Measurements from ENCODE around the gene CRYBG1.

CRYBG1 gene

GRCh38 chr6:106369739-106370138 lies 9.2 kb downstream of the CRYBG1 start:
- TF ChIP-seq EZH2phosphoT487 (IDR thresholded peaks at IDR 0.05; ENCODE audit: borderline replicate concordance), result no peak
- TF ChIP-seq, protein P1, sequence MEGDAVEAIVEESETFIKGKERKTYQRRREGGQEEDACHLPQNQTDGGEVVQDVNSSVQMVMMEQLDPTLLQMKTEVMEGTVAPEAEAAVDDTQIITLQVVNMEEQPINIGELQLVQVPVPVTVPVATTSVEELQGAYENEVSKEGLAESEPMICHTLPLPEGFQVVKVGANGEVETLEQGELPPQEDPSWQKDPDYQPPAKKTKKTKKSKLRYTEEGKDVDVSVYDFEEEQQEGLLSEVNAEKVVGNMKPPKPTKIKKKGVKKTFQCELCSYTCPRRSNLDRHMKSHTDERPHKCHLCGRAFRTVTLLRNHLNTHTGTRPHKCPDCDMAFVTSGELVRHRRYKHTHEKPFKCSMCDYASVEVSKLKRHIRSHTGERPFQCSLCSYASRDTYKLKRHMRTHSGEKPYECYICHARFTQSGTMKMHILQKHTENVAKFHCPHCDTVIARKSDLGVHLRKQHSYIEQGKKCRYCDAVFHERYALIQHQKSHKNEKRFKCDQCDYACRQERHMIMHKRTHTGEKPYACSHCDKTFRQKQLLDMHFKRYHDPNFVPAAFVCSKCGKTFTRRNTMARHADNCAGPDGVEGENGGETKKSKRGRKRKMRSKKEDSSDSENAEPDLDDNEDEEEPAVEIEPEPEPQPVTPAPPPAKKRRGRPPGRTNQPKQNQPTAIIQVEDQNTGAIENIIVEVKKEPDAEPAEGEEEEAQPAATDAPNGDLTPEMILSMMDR (conservative IDR thresholded peaks at IDR 0.05; ENCODE audit: low read length), result no peak
- Histone ChIP-seq H3K9me2 (replicated peaks; ENCODE audit: low read depth, low read length) (no peaks in the 10 kb centered on the region), H3K4me3 (ENCODE audit: low read length, poor library complexity, severe bottlenecking) (no peak overlapping the region)

DNA sequence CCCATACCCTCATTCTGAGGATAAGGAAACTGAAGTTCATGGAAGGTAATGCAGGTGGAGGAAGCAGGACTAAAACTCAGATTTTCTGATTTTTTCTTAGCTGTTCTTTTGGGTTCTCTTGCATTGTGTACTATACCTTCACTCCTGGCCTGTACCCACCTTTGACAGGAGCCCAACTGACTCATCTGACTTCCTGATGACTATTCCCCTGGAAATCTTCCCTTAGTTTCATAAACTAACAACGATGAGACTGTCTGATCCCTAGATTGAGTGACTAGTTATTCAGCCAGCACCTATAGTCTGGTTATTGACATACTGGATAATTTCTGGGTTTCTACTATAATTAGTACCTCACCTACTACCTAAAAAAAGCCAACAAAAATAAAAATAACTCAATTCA lies 10.1 kb downstream of the CRYBG1 start:
- Histone ChIP-seq H3F3A (ENCODE audit: low read depth) (no peaks in the 10 kb centered on the region), H3K4me2 (ENCODE audit: low read depth, low read length, poor library complexity, severe bottlenecking) (no peak overlapping the region), H3K4me3 (ENCODE audit: low read length, poor library complexity, severe bottlenecking) (no peak overlapping the region), H3K27me3 (ENCODE audit: insufficient read depth, low read length, poor library complexity, severe bottlenecking) (no peaks in the 10 kb centered on the region), H3K9ac (ENCODE audit: low read depth, low read length, poor library complexity, severe bottlenecking) (no peak overlapping the region), H3K36me3 (ENCODE audit: insufficient read depth, low read length) (no peaks in the 10 kb centered on the region), H3K9me3 (ENCODE audit: insufficient read depth, low read depth, low read length) (no peaks in the 10 kb centered on the region), H3K4me1 (ENCODE audit: insufficient read depth, low read length, poor library complexity, severe bottlenecking) (no peaks in the 10 kb centered on the region), H2AFZ (ENCODE audit: low read length) (no peak overlapping the region), H3K9me2 (replicated peaks; ENCODE audit: low read depth, low read length) (no peaks in the 10 kb centered on the region), H4K20me1 (ENCODE audit: insufficient read depth, low read length, poor library complexity, severe bottlenecking) (no peaks in the 10 kb centered on the region), H3K79me2 (ENCODE audit: insufficient read depth, low read length) (no peaks in the 10 kb centered on the region)
- TF ChIP-seq, protein P1 (conservative IDR thresholded peaks at IDR 0.05; ENCODE audit: low read length), result no peak
- TF ChIP-seq EZH2phosphoT487 (IDR thresholded peaks at IDR 0.05; ENCODE audit: borderline replicate concordance), result no peak

More at GRCh38 chr6:106369739-106370138, 9.2 kb downstream of the CRYBG1 start:
- H3K4me1 ChIP-seq (ENCODE audit: insufficient read depth, low read length, poor library complexity, severe bottlenecking), result no peaks in the 10 kb centered on the region
- no peaks in the 10 kb centered on the region for H4K20me1 ChIP-seq (ENCODE audit: insufficient read depth, low read length, poor library complexity, severe bottlenecking)
- no peaks in the 10 kb centered on the region for H3K36me3 ChIP-seq (ENCODE audit: insufficient read depth, low read length)
- H3K9ac ChIP-seq (ENCODE audit: low read depth, low read length, poor library complexity, severe bottlenecking), result no peak overlapping the region
- H3K9me3 ChIP-seq (ENCODE audit: insufficient read depth, low read depth, low read length), result no peaks in the 10 kb centered on the region
- H2AFZ ChIP-seq (ENCODE audit: low read length), result no peak overlapping the region
- H3K4me2 ChIP-seq (ENCODE audit: low read depth, low read length, poor library complexity, severe bottlenecking), result no peak overlapping the region
- no peaks in the 10 kb centered on the region for H3K79me2 ChIP-seq (ENCODE audit: insufficient read depth, low read length)
- no peaks in the 10 kb centered on the region for H3F3A ChIP-seq (ENCODE audit: low read depth)
- no peaks in the 10 kb centered on the region for H3K27me3 ChIP-seq (ENCODE audit: insufficient read depth, low read length, poor library complexity, severe bottlenecking)

DNA sequence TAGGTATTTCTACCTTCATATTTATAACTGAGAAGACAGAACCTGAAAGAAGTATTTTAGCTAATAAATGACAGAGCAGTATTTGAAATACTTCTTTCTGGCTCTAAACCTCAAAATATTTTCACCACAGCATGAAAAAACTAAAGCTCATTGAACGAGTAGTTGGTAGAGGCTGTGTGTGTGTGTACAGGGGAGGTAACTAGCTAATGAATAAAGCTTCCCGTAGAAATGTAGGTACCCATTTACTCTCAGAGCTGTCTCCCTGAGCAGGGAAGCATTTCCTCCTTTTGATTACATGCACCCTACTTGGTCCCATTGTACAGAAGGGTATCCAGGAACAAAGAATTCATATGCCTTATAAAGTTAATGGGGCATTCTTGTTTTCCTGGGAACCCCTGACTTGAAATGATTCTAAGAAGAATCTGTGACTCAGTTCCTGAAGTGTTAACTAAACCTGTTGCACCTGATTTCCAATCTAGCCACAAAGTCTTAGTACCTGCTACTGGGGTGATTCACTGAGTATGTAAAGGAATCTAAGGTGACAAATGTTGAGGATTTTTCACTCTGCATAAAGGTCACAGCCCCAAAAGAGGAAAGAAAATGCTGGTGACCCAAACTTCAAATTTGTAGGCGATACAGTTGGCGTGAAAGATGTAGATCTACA lies 12.5 kb downstream of the CRYBG1 start:
- H3K27me3 ChIP-seq (ENCODE audit: insufficient read depth, low read length, poor library complexity, severe bottlenecking), result no peaks in the 10 kb centered on the region
- no peaks in the 10 kb centered on the region for H3K79me2 ChIP-seq (ENCODE audit: insufficient read depth, low read length)
- H3K4me2 ChIP-seq (ENCODE audit: low read depth, low read length, poor library complexity, severe bottlenecking), result no peak overlapping the region
- no peaks in the 10 kb centered on the region for H3F3A ChIP-seq (ENCODE audit: low read depth)
- no peaks in the 10 kb centered on the region for H3K36me3 ChIP-seq (ENCODE audit: insufficient read depth, low read length)
- no peaks in the 10 kb centered on the region for H3K9me3 ChIP-seq (ENCODE audit: insufficient read depth, low read depth, low read length)
- H2AFZ ChIP-seq (ENCODE audit: low read length), result no peak overlapping the region
- no peaks in the 10 kb centered on the region for H4K20me1 ChIP-seq (ENCODE audit: insufficient read depth, low read length, poor library complexity, severe bottlenecking)
- TF ChIP-seq EZH2phosphoT487 (IDR thresholded peaks at IDR 0.05; ENCODE audit: borderline replicate concordance), result no peak
- TF ChIP-seq, protein P1 (conservative IDR thresholded peaks at IDR 0.05; ENCODE audit: low read length), result no peak
- no peak overlapping the region for H3K4me3 ChIP-seq (ENCODE audit: low read length, poor library complexity, severe bottlenecking)
- H3K9ac ChIP-seq (ENCODE audit: low read depth, low read length, poor library complexity, severe bottlenecking), result no peak overlapping the region
- H3K9me2 ChIP-seq (replicated peaks; ENCODE audit: low read depth, low read length), result no peaks in the 10 kb centered on the region
- no peaks in the 10 kb centered on the region for H3K4me1 ChIP-seq (ENCODE audit: insufficient read depth, low read length, poor library complexity, severe bottlenecking)

Measured in Loucy (cell line).